Measurements from ENCODE around the gene TXLNG.
A peak's percentile ranks its signal among the peaks of the same experiment; 100 is the strongest.
"Not testable (repeated sequence)": the region's sequence is repeated elsewhere in the genome, so short reads cannot be mapped to it uniquely, and the experiment has no call there.

Gene TXLNG
- long read RNA-seq, donor 1, full-length matches to known transcripts, result 1 of 7 reads
- long read RNA-seq, donor 1, partial matches to known transcripts, result 6 of 7 reads
- long read RNA-seq, donor 1, other reads (novel, unspliced or antisense), result 0 of 7 reads
- long read RNA-seq, donor 2, partial matches to known transcripts, result 7 of 7 reads
- long read RNA-seq, donor 2, other reads (novel, unspliced or antisense), result 0 of 7 reads
- long read RNA-seq, donor 3, partial matches to known transcripts, result 5 of 5 reads
- long read RNA-seq, donor 3, other reads (novel, unspliced or antisense), result 0 of 5 reads
- long read RNA-seq, donor 4, partial matches to known transcripts, result 20 of 20 reads
- long read RNA-seq, donor 4, other reads (novel, unspliced or antisense), result 0 of 20 reads
- long read RNA-seq, donor 5, partial matches to known transcripts, result 320 of 326 reads
- long read RNA-seq, donor 5, other reads (novel, unspliced or antisense), result 6 of 326 reads
- long read RNA-seq, donor 6, full-length matches to known transcripts, result 1 of 15 reads
- long read RNA-seq, donor 6, partial matches to known transcripts, result 14 of 15 reads
- long read RNA-seq, donor 6, other reads (novel, unspliced or antisense), result 0 of 15 reads
- long read RNA-seq, donor 7, partial matches to known transcripts, result 6 of 6 reads
- long read RNA-seq, donor 7, other reads (novel, unspliced or antisense), result 0 of 6 reads
- long read RNA-seq, donor 8, result 0 reads

DNA sequence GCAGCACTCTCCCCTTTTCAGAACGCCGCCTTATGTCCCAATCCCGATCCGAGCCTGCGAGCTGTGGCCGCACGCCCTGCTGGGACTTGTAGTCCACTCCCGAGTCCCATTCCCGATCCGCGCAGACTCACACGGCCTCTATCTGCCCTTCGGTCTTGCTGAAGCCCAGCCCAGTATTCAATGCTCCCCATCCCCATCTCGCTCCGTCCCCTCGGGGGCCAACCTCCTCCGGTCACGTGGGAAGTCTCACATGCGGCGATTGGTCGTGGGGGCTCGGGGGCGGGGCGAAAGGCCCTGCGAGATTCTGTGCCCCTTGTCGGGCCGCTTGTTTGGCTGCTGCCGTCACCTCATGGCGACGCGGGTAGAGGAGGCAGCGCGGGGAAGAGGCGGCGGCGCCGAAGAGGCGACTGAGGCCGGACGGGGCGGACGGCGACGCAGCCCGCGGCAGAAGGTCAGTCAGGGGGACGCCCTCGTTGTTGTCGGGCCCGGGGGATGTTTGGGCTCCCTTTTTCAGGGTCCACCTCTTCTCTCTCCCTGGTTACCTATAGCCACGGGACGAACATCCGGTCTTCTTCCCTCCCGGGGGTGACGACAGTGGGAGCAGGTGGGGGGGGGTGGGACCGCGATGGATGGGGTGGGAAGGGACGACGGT lies at the start of gene TXLNG:
TSS of gene TXLNG (plus strand) at position 328 of the 652 bp plus-strand sequence. CDS start at position 350, 22 bp downstream.
- DNase-seq, result peak; percentile 78

DNA sequence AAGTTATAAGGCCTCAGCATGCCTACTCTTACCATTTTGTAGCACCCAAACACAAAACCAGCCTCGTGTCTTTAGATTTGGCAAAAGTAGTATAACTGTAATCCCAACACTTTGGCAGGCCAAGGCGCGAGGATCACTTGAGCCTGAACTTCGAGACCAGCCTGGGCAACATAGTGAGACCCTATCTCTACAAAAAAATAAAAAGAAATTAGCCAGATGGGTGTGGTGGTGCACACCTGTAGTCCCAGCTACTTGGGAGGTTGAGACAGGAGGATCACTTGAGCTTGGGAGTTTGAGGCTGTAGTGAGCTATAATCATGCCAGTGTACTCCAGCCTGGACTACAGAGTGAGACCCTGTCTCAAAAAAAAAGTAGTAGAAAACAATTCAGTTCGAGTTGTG lies 49.2 kb upstream of the TXLNG start:
- no peak for DNase-seq

DNA sequence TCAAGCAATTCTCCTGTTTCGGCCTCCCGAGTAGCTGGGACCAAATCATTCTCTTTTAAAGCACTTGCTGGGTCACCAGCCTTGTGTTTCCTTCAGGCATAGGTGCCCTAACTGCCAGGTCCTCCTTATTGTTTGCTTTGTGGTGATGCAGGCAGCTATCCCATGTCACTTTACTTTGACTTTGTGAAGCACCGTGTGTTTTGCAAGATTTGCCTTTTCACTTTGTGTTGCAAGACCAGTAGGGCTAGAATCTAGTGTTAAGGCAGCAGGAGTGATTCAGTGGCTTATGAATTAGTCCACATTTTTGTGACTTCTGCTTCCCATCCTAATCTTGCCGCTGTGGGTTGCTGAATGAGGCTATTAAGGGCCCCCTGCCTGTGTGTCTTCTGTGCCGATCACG lies 46.7 kb upstream of the TXLNG start:
- DNase-seq, result no peak

DNA sequence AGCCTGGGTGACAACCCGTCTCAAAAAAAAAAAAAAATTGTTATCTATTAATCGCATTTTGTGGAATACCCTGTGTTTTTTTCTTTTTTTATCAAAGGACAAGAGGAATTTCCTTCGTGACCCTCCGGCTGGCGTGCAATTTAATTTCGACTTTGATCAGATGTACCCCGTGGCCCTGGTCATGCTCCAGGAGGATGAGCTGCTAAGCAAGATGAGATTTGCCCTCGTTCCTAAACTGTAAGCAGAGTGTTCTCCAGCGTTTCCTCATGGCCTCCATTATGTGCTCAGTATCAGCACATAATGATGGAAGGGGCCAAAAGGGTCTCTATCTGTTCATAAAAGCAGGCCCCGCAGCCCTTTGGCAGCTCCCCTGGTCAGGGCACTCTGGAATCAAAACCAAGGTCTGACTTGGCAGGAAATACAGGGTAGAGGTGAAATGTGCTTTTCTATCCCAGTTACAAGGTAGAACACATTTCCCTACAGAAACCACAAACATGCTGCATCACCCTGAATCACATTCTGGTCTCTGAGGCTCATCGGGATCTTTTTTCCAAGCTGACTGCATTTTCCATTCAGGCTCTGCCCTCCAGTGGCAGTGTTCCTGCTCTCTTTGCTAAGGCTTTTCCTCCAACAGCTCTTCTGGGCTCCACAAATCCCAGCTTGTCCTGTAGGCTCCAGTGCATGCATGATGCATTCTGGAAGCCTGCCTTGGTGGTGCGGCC lies 42.5 kb upstream of the TXLNG start:
- no peak for DNase-seq

DNA sequence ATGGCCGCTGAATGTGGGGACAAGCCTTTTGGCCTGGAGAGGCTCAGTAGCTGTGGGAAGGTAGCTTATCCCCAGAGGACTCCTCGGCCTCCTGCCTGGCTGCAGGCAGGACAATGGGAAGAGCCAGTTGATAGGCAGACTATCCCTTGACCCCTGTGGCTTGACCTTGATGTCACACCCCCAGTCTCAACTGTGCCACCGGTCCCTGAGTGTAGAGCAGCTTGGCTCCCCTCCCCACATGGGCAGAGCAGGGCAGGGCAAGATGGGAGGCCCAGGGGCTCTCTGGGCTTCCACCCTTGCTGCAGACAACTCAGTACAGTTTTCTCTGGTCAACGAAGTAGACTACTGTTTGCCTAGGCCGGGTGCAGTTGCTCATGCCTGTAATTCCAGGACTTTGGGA lies 41.2 kb upstream of the TXLNG start:
- no peak for DNase-seq

DNA sequence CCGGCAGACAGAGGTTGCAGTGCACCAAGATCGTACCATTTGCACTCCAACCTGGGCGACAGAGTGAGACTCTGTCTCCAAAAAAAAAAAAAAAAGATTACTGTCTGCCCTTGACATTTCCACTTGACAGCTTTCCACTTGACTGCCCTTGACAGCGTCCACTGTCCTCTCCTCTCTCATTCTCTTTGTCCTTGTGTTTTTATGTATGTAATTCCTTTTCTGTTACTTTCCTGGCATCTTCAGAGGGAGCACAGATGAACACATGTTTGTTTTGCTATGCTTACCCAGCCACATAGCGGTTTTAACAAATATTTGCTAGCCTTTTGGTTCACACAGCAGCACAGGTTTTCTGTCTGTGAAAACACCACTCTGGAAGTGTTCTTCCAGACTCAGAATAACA lies 40.6 kb upstream of the TXLNG start:
- no peak for DNase-seq

DNA sequence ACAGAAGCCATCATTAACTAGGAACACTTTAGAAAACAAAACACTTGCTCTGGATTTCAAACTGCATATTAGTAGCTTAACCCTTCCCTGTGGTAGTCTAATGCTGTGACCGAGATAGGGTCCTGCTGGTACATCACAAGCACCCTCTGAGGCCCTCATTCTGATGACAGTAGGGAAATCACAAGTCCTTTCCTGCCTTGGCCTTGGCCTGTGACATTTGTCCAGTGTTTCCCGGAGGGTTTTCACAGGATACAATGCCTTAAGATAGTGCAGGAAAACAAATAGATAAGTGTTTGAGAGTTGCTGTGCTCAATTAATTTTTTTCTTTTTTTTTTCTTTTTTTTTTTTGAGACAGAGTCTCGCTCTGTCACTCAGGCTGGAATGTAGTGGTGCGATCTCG lies 37.8 kb upstream of the TXLNG start:
- DNase-seq, result no peak

DNA sequence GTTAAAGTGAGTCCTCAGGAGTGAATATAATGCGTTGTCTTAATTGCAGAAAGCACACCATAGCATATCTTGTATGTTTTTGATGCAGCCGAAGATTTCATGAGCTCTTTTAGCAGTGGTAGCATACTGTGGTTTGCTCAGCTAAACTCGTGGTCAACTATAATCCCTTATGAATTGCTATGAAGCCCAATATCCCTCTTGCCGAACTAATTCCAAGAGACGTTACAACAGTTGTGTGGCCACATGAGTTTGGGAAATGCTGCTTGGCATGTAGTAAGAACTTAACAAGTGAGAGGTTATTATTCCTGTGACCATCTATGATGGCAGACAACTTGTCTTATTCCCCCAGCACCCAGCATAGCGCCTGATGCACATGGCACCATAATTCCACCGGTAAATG lies 36.1 kb upstream of the TXLNG start:
- no peak for DNase-seq

DNA sequence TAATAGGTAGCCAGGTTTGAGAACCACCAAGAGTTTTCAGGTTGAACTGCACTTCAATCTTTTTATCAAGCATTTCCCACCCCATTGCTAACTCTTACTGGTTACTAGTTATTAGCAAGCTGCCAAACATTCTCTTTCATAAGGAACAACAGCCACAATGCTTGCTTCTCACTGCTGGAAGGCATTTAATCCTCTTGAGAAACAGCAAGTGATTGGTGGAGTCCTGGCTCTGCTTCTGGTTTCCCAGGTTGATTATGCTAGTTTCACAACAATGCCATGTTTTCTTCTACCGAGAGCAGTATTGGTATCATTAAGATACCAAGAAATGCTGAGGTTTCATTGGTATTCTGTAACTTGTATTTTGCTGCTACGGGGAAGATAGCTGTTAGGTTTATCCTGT lies 32.2 kb upstream of the TXLNG start:
- DNase-seq, result no peak

DNA sequence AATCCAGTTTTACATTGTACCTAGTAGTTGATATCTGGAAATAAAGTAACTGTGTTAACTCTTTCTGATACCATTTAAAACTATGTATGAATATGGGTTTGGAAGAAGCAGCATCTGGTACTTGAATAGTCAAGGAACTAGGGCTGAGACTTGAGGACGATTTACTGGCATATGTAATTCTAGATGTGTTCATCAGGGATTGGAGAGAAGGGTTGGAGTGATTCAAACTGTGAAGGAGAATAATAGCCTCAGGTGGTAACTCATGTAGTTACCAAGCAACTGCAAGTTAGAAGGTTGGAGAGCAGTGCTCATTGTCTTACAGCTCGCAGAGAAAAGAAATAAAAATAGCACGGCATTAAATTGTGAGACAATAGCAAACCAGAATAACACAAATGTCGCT lies 29.5 kb upstream of the TXLNG start:
- no peak for DNase-seq

DNA sequence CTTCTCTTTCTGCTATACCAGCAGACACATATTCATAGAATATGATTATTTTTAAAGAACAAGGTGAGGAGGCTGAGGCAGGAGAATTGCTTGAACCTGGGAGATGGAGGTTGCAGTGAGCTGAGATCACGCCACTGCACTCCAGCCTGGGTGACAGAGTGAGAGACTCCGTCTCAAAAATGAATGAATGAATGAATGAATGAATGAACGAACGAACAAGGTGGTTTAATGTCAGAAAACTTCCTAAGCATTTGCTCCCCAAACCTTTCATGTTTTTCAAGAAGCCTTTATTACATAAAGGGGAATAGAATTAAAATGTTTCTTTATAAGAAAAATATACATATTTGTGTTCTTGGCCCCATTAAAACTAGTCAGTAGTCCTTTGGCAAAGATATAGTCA lies 24.8 kb upstream of the TXLNG start:
- not testable (repeated sequence) for DNase-seq

DNA sequence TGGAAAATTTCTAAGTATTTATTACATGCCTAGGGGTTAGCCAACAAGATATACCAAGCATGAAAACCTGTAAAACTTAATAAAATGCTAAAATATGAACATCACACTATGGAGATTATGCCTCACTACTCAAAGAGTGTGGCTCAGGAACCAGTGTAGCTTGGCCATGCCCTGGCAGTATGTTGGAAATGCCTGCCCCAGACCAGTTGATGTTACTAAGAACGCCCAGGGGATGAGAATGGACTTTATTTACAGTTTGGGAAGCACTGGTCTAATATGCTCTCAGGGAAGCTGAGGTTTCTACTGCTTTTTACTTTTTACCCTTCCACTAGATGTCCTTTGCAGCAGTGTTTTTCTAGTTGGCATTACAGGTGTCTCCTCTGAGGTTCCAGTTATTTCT lies 23.7 kb upstream of the TXLNG start:
- DNase-seq, result no peak

DNA sequence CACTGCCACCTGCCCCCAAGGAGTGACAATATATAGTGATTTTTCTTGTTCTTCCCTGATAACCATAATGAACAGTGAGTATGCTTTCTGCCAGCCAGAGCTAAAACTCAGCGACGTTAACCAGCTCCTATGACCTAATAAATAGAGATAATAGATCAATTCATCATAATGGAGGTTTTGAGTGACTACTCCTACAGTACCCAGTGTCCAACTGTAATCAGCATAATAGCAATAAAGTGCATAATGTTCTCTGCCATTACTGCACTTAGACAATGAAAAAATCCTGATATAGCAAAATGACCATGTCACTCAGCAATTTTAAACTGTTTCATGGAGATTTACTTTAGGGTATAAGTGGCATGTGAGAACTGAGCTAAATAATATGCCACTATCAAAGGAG lies 20.7 kb upstream of the TXLNG start:
- DNase-seq, result no peak

DNA sequence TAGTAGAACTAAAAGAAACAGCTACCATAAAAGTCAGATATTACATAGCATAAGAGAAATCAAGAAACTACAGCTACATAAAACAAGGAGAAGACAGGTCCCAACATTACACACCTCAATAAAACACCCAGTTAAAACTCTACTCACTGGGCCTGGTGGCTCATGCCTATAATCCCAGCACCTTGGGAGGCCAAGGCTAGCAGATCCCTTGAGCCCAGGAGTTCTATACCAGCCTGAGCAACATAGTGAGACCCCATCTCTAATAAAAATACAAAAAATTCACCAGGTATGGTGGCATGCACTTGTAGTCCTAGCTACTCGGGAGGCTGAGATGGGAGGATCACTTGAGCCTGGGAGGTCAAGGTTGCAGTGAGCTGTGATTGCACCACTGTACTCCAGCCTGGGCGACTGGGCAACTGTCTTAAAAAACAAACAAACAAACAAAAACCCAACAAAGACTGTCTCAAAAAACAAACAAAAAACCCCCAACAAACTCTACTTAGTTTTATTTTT lies 15.2 kb upstream of the TXLNG start:
- no peak for DNase-seq

DNA sequence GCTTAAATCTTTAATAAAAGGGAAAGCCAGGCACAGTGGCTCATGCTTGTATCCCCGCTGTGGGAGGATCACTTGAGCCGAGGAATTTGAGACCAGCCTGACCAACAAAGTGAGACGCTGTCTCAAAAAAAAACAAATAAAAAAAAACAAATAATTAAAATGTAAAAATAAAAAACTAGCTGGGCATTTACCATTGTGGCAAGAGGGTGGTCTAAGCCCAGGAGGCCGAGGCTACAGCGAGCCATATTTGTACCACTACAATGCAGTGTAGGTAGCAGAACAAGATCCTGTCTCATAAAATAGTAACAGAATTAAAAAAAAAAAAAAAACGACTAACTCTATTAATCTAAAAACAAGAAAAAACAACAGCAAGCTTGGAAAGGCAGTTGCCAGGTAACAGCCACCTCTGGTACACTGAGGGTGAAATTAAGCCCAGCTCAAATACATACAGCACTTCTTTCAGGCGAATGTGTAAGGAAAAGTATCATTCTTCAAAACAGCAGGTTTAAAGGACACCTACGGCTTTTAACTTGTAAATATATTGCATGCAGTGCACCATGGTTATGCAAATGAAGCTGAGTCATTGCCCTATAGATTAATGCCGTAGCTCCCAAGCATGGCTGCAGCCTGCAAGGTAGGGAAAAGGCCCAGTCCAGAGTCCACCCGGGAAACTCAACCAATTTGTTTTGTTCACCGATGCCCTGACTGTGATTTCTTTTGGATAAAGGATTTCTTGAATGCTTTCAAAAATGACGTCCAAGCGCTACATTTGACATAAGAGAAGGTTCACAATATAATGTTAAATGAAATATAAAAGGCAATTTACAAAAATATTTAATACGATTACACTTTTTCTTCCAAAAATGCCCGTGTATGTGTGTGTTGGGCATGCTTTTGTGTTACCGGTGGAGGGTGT lies 14.5 kb upstream of the TXLNG start:
- peak; percentile 62 for DNase-seq

DNA sequence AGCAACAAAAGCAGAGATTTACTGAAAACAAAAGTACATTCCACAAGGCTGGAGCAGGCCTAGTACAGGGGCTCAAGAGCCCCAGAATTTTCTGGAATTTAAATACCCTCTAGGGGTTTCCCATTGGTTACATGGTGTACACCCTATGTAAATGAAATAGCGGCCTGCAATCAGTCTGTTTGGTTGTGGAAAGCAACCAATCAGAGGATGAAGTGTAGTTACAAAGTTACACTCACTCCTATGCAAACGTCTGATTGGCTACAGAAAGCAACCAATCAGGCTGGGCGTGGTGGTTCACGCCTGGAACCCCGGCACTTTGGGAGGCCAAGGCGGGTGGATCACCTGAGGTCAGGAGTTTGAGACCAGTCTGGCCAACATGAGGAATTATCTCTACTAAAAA lies 13.8 kb upstream of the TXLNG start:
- DNase-seq, result no peak

DNA sequence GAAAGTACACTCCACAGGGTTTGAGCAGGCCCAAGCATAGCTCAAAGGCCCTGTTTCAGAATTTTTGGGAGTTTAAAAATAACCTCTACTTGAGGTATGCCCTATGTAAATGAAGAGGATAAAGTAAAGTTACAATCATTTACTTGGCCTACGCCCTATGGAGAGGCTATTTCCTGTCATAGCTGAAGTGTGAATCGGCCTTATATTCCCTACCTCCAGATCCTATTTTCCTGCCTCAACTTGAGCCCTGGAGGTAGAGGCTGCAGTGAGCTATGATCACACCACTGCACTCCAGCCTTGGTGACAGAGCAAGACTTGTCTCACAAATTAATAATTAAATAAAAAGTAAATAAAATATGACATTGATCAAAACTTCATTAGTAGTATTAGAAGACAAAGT lies 11.5 kb upstream of the TXLNG start:
- no peak for DNase-seq

DNA sequence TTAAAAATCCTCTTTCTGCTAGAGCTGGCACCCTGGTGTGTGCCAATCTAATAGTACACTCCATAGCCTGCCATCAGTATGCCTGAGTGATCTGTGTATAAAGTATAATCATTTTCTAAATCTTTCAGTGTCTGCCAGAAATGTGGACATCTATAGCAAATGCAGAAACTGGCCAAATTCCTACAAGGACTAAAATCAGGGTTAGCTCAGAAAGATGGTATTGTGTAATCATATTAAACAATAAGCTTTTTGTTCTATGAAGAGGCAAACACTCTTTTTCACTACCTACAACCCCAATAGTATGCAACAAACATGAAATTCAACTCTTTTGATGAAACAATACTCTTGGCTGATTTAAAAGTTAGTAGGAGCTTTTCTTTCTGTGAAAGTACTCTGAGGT lies 7.7 kb upstream of the TXLNG start:
- DNase-seq, result no peak

DNA sequence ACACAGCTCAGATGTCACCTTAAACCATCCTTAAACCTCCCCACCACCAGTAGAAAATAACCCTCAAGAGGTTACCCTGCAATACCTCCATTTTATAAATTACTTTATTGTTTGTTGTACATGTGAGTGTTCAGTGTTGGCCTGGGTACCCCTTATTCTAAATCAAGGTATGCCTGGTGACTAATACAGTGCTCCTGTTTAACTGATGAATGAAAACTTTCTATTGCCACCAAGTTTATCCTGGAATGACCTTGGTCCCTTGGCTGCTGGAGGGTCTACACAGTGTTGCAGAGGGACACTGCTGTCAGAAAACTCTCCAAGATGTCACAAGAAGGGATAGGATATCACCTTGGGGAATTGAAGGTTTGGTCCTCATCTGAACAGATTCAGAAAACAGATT lies 7.3 kb upstream of the TXLNG start:
- DNase-seq, result no peak

DNA sequence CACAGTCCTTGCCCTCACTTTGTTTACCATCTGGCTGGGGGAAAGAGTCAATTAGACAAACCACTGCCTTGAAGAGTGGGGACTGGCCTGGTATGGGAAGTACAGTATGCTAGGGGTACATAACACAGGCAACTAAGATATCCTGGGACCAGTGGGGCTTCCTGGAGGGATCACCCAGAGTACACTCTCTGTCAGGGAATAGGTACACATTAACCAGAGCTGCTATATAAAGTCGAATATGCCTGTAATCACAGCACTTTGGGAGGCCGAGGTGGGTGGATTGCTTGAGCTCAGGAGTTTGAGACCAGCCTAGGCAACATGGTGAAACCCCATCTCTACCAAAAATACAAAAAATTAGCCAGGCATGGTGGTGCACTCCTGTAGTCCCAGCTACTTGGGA lies 6.5 kb upstream of the TXLNG start:
- DNase-seq, result not testable (repeated sequence)

DNA sequence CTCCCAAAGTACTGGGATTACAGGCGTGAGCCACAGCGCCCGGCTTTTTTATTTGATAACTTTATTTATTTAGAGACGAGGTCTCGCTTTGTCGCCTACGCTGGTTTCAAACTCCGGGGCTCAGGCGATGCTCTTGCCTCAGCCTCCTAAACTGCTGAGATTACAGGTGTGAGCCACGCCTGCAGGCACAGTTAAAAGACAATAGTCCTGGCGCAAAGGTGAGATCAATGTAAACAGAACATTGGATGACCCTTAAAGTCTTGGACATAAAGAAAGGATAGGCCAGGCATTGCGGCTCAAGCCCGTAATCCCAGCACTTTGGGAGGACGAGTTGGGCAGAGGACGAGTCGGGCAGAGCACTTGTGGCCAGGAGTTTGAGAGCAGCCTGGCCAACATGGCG lies 2.8 kb upstream of the TXLNG start:
- no peak for DNase-seq

Measured in right kidney (tissue), 9 donors.